HCT116 (cell line): ENCODE results near the gene GPC5. TPM values are rescaled to one million over a fixed set of nuclear protein-coding genes. Genes with fewer than 3 reads are reported as not detected.

Experiments
- ATAC-seq: fragments of 200-7000 bp; cut with Tn5 transposase; 2 replicates; pipeline ENCODE4 v1.9.1; 2020; ENCODE audit warnings: mild to moderate bottlenecking, moderate library complexity
- BruUV-seq: library from RNA; stranded (reverse); fragments of 400-500 nt; replicated peaks from 2 replicates; lab custom pipeline; 2021; lab: Mats Ljungman, UMichigan
- CTCF ChIA-PET: fragments of 300-600 bp; sonication (Branson Sonifier 250); formaldehyde crosslinking; loops from one replicate; lab custom pipeline; 2021; ENCODE audit warnings: antibody characterized with exemption; lab: Charles Lee
- POLR2A ChIA-PET: fragments of 300-600, 350-600 bp; sonication (Branson Sonifier 250); formaldehyde crosslinking; loops from one replicate; lab custom pipeline; 2021; ENCODE audit warnings: antibody characterized with exemption; lab: Charles Lee
- RAD21 ChIA-PET, 2 experiments: fragments of 300-600 bp; sonication (Branson Sonifier 250); formaldehyde crosslinking; loops; one replicate each; lab custom pipeline; 2023; ENCODE audit warnings: low total read pairs in 2 of 2; ENCODE audit not compliant: uncharacterized antibody in 2 of 2, unreplicated experiment in 2 of 2, low non-redundant PET in 1 of 2; lab: Charles Lee
- DNase-seq: peaks from one replicate; pipeline ENCODE4 v3.0.0-alpha.2; 2010; ENCODE audit warnings: low read depth, low spot score
- H2AFZ ChIP-seq: fragments of 200-600 bp; shearing (Covaris generic), sonication (generic); 2 replicates; pipeline ENCODE4 v1.6.1; 2017; ENCODE audit warnings: low read depth, mixed run types, mixed read lengths, antibody characterized with exemption, low read length; ENCODE audit not compliant: poor library complexity, severe bottlenecking
- H3K27ac ChIP-seq: 2 replicates; pipeline ENCODE4 v1.5.1; 2012; ENCODE audit warnings: low read depth, low read length
- H3K27me3 ChIP-seq: fragments of 200-600 bp; sonication (generic); 2 replicates; pipeline ENCODE4 v1.6.1; 2016; ENCODE audit warnings: mixed run types, low read length, mixed read lengths; ENCODE audit not compliant: insufficient read depth
- H3K36me3 ChIP-seq, 2 experiments: fragments of 200-500 bp in 1 of 2; fragments of 200-600 bp in 1 of 2; sonication (Bioruptor generic) in 1 of 2; sonication (generic) in 1 of 2; 2 replicates each; pipeline versions ENCODE4 v1.5.1 to v1.6.1; 2014 to 2016; ENCODE audit warnings: low read length in 2 of 2, inconsistent platforms in 1 of 2, mixed read lengths in 1 of 2, mixed run types in 1 of 2; ENCODE audit not compliant: insufficient read depth in 2 of 2, control insufficient read depth in 1 of 2
- H3K4me1 ChIP-seq, 2 experiments: fragments of 200-600 bp in 1 of 2; sonication (generic) in 1 of 2; 2 replicates each; pipeline versions ENCODE4 v1.5.1 to v1.6.1; 2012 to 2017; ENCODE audit warnings: low read length in 2 of 2, inconsistent platforms in 1 of 2, mild to moderate bottlenecking in 1 of 2, mixed read lengths in 1 of 2, mixed run types in 1 of 2, moderate library complexity in 1 of 2; ENCODE audit not compliant: insufficient read depth in 2 of 2, control insufficient read depth in 1 of 2
- H3K4me2 ChIP-seq: fragments of 200-600 bp; sonication (generic); 2 replicates; pipeline ENCODE4 v1.6.1; 2017; ENCODE audit warnings: mixed run types, low read length, mixed read lengths
- H3K4me3 ChIP-seq, 2 experiments: fragments of 200-600 bp in 1 of 2; sonication (generic) in 1 of 2; replicated peaks in 1 of 2; 2 replicates each; pipeline ENCODE4 v1.5.1; 2011 to 2016; ENCODE audit warnings: low read length in 2 of 2, control low read depth in 1 of 2, low read depth in 1 of 2, mild to moderate bottlenecking in 1 of 2, mixed read lengths in 1 of 2, mixed run types in 1 of 2
- H3K79me2 ChIP-seq: fragments of 200-600 bp; sonication (generic); 2 replicates; pipeline ENCODE4 v1.6.1; 2017; ENCODE audit warnings: mild to moderate bottlenecking, mixed run types, low read length, moderate library complexity, mixed read lengths; ENCODE audit not compliant: insufficient read depth
- H3K9ac ChIP-seq: fragments of 200-600 bp; sonication (generic); 2 replicates; pipeline ENCODE4 v1.6.1; 2016; ENCODE audit warnings: low read length, mixed read lengths
- H3K9me2 ChIP-seq: fragments of 200-600 bp; sonication (generic), shearing (Covaris generic); 2 replicates; pipeline ENCODE4 v1.6.1; 2017; ENCODE audit warnings: mixed run types, mild to moderate bottlenecking, moderate library complexity; ENCODE audit not compliant: insufficient read depth
- H3K9me3 ChIP-seq, 2 experiments: fragments of 200-500 bp in 1 of 2; fragments of 200-600 bp in 1 of 2; sonication (Bioruptor generic) in 1 of 2; sonication (generic) in 1 of 2; 2 replicates each; pipeline ENCODE4 v1.6.1; 2014 to 2017; ENCODE audit warnings: low read length in 2 of 2, mixed read lengths in 2 of 2, inconsistent platforms in 1 of 2, low read depth in 1 of 2, mild to moderate bottlenecking in 1 of 2, mixed run types in 1 of 2, moderate library complexity in 1 of 2; ENCODE audit not compliant: control insufficient read depth in 1 of 2, insufficient read depth in 1 of 2
- H4K20me1 ChIP-seq: fragments of 200-600 bp; sonication (generic), shearing (Covaris generic); 2 replicates; pipeline ENCODE4 v1.6.1; 2017; ENCODE audit warnings: mixed run types, mild to moderate bottlenecking, moderate library complexity; ENCODE audit not compliant: insufficient read depth
- CBX3 ChIP-seq: IDR thresholded peaks from 2 replicates; pipeline ENCODE4 v1.6.1; 2012; ENCODE audit warnings: low read depth
- EZH2 ChIP-seq: fragments of 200-600 bp; sonication (generic); IDR thresholded peaks from 2 replicates; pipeline ENCODE4 v1.6.1; 2017; ENCODE audit warnings: antibody characterized with exemption, mixed run types
- FOSL1 ChIP-seq: IDR thresholded peaks from 2 replicates; pipeline ENCODE4 v1.6.1; 2012; ENCODE audit warnings: low read depth
- JUND ChIP-seq: IDR thresholded peaks from 2 replicates; pipeline ENCODE4 v1.6.1; 2012
- POLR2A ChIP-seq: IDR thresholded peaks from 2 replicates; pipeline ENCODE4 v1.7.0; 2011; ENCODE audit warnings: borderline replicate concordance; ENCODE audit not compliant: insufficient read depth, insufficient read length; ENCODE audit errors: extremely low read depth
- POLR2AphosphoS5 ChIP-seq: IDR thresholded peaks from 2 replicates; pipeline ENCODE4 v1.6.1; 2011; ENCODE audit warnings: mild to moderate bottlenecking, low read depth, low read length, moderate library complexity
- RAD21 ChIP-seq: IDR thresholded peaks from 2 replicates; pipeline ENCODE4 v1.6.1; 2012; ENCODE audit warnings: low read depth, mild to moderate bottlenecking
- SIN3A ChIP-seq: IDR thresholded peaks from 2 replicates; pipeline ENCODE4 v1.6.1; 2012; ENCODE audit warnings: low read depth
- SP1 ChIP-seq: IDR thresholded peaks from 2 replicates; pipeline ENCODE4 v1.6.1; 2012; ENCODE audit warnings: low read depth
- SRF ChIP-seq: IDR thresholded peaks from 2 replicates; pipeline ENCODE4 v1.6.1; 2012; ENCODE audit warnings: low read depth
- TCF7L2 ChIP-seq: IDR thresholded peaks from 2 replicates; pipeline ENCODE4 v1.7.0; 2011; ENCODE audit warnings: borderline replicate concordance, inconsistent platforms; ENCODE audit not compliant: insufficient read depth, insufficient read length; ENCODE audit errors: extremely low read depth
- YY1 ChIP-seq: IDR thresholded peaks from 2 replicates; pipeline ENCODE4 v1.6.1; 2011; ENCODE audit warnings: low read length, low read depth, moderate library complexity, mild to moderate bottlenecking; ENCODE audit not compliant: insufficient replicate concordance; ENCODE audit errors: extremely low read depth
- ZFX ChIP-seq: fragments of 450-650 bp; IDR thresholded peaks from 2 replicates; pipeline ENCODE4 v1.6.1; 2017
- ZNF274 ChIP-seq: fragments of 200-500 bp; sonication (Bioruptor generic); IDR thresholded peaks from 2 replicates; pipeline ENCODE4 v1.6.1; 2014; ENCODE audit warnings: mild to moderate bottlenecking, low read depth, low read length, inconsistent platforms
- intact Hi-C: fragments of 100-400 bp; cut with micrococcal nuclease; formaldehyde crosslinking; loops from 2 replicates; pipeline ENCODE4 v1.10.0; 2022
- total RNA-seq: library from RNA; stranded (reverse); gene quantifications from one replicate; pipeline ENCODE4 v1.2.1, GENCODE V29; 2021; ENCODE audit not compliant: unreplicated experiment
- TF ChIP-seq, protein P1 (sequence below): IDR thresholded peaks from 2 replicates; pipeline ENCODE4 v1.6.1; 2012
- TF ChIP-seq, protein P2 (sequence below): IDR thresholded peaks from 2 replicates; pipeline ENCODE4 v1.6.1; 2012
- TF ChIP-seq, protein P3 (sequence below): IDR thresholded peaks from 2 replicates; pipeline ENCODE4 v1.6.1; 2011; ENCODE audit warnings: mild to moderate bottlenecking, low read length, moderate library complexity; ENCODE audit not compliant: insufficient replicate concordance; ENCODE audit errors: extremely low read depth

Gene GPC5
- total RNA-seq, 1 experiment from 2014 or later: not detected

DNA sequence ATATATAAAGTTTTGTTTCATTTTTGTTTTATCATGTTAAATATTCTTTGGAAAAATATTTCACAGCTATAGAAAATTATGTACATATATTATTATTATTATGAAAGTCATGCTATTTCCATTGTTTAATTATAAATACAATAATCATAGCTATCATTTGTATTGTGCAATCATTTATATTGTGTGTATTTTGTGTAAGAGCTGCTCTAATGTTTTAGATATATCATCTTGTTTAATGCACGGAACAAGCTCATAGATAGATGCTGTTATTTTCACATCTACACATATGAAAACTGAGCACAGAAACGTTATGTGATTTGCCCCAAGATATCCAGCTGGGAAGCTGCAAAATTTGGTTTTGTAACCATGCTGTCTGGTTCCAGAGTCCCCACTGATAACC, 111.6 kb downstream of the GPC5 start:
- CTCF ChIA-PET: no interaction called here
- 0 out of 4 replicates have a peak, but pooled peaks cover 0 to 5% of the 10 kb centered on the region in 2 experiments for H3K9me3 ChIP-seq
- DNase-seq: no peak
- TF ChIP-seq ZFX (no peak), ZNF274 (no peak), TCF7L2 (no peak), SRF (no peak), CBX3 (no peak), SIN3A (no peak), RAD21 (no peak), YY1 (no peak), FOSL1 (no peak), SP1 (no peak), POLR2A (no peak), POLR2AphosphoS5 (no peak), JUND (no peak), EZH2 (no peak)
- TF ChIP-seq, protein P1, sequence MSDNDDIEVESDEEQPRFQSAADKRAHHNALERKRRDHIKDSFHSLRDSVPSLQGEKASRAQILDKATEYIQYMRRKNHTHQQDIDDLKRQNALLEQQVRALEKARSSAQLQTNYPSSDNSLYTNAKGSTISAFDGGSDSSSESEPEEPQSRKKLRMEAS: no peak
- TF ChIP-seq, protein P2, sequence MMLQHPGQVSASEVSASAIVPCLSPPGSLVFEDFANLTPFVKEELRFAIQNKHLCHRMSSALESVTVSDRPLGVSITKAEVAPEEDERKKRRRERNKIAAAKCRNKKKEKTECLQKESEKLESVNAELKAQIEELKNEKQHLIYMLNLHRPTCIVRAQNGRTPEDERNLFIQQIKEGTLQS: no peak
- TF ChIP-seq, protein P3, sequence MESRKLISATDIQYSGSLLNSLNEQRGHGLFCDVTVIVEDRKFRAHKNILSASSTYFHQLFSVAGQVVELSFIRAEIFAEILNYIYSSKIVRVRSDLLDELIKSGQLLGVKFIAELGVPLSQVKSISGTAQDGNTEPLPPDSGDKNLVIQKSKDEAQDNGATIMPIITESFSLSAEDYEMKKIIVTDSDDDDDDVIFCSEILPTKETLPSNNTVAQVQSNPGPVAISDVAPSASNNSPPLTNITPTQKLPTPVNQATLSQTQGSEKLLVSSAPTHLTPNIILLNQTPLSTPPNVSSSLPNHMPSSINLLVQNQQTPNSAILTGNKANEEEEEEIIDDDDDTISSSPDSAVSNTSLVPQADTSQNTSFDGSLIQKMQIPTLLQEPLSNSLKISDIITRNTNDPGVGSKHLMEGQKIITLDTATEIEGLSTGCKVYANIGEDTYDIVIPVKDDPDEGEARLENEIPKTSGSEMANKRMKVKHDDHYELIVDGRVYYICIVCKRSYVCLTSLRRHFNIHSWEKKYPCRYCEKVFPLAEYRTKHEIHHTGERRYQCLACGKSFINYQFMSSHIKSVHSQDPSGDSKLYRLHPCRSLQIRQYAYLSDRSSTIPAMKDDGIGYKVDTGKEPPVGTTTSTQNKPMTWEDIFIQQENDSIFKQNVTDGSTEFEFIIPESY: no peak
- H3K27ac ChIP-seq: no peak overlapping the region
- no peaks in the 10 kb centered on the region for H3K4me1 ChIP-seq
- H3K4me2 ChIP-seq: no peak overlapping the region
- H3K27me3 ChIP-seq: no peaks in the 10 kb centered on the region
- H3K79me2 ChIP-seq: no peaks in the 10 kb centered on the region
- no peak for ATAC-seq
- no peaks in the 10 kb centered on the region for H3K9me2 ChIP-seq
- intact Hi-C loops: no loop called here
- no TSS peak for BruUV-seq
- no peak overlapping the region for H3K9ac ChIP-seq
- H3K36me3 ChIP-seq: no peaks in the 10 kb centered on the region
- H3K4me3 ChIP-seq: no peak overlapping the region
- POLR2A ChIA-PET: no interaction called here
- no peak overlapping the region for H2AFZ ChIP-seq
- RAD21 ChIA-PET: no interaction called here
- no peaks in the 10 kb centered on the region for H4K20me1 ChIP-seq
